GM10248 (cell line): ENCODE measurements around the gene MIP.
"Not testable (repeated sequence)": the region's sequence is repeated elsewhere in the genome, so short reads cannot be mapped to it uniquely, and the experiment has no call there.

Source experiments
- CTCF ChIA-PET: fragments of 300-600 bp; sonication (Branson Sonifier 250); formaldehyde crosslinking; extraction: SDS; loops from one replicate; lab custom pipeline; 2021; ENCODE audit warnings: antibody characterized with exemption; lab: Yijun Ruan, JAX
- POLR2A ChIA-PET: fragments of 350-650 bp; sonication (Branson Sonifier 250); formaldehyde crosslinking; extraction: SDS; loops from one replicate; lab custom pipeline; 2020; ENCODE audit warnings: antibody characterized with exemption; lab: Yijun Ruan, JAX
- DNase-seq: peaks from one replicate; pipeline ENCODE4 v3.0.0; 2012; ENCODE audit errors: extremely low spot score
- CTCF ChIP-seq: IDR thresholded peaks from 2 replicates; pipeline ENCODE4 v1.5.1; 2012; ENCODE audit warnings: mild to moderate bottlenecking, low read depth; ENCODE audit errors: extremely low read depth, missing control alignments, control extremely low read depth

The MIP gene

DNA sequence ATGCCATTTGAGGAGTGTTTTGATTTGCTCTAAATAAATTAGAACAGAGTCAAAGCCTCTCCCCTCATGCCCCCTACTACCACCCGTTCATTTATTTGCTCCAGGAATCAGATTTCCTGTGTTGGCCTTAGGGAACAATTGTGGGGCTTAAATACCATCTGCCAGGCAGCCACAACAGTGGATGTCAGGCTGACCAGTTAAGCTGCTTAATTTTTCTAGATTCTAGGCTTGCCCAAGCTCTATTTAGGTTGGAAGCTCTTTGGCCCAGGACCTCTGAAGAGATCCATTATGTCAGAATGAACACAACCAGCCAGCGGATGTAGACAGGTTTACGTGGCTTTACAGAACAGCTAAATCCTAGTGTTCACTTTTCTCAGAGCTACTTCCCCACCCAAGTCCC, 4.2 kb downstream of the MIP start:
- no peak for DNase-seq
- ChIA-PET CTCF (interaction anchor here (1.2 to 3.4 kb wide), 5 partner anchors 8 to 91 kb away, joined by 3 to 34 read pairs (median 6); partner anchors contain the start of gene STAT2), POLR2A (interaction anchor here (0.8 kb wide), 1 partner anchor 230 kb away, joined by 6 read pairs; no protein-coding TSS in a partner anchor)
- TF ChIP-seq CTCF: no peak

GRCh38 chr12:56449622-56449984, 4.9 kb downstream of the MIP start:
- POLR2A ChIA-PET: interaction anchor here (0.8 kb wide), 1 partner anchor 21 kb away, joined by 3 read pairs; no protein-coding TSS in a partner anchor
- DNase-seq: no peak
- CTCF ChIA-PET: interaction anchor here (1.0 to 3.4 kb wide), 8 partner anchors 9 to 260 kb away, joined by 3 to 34 read pairs (median 6); partner anchors contain the start of gene SMARCC2
- TF ChIP-seq CTCF: no peak

DNA sequence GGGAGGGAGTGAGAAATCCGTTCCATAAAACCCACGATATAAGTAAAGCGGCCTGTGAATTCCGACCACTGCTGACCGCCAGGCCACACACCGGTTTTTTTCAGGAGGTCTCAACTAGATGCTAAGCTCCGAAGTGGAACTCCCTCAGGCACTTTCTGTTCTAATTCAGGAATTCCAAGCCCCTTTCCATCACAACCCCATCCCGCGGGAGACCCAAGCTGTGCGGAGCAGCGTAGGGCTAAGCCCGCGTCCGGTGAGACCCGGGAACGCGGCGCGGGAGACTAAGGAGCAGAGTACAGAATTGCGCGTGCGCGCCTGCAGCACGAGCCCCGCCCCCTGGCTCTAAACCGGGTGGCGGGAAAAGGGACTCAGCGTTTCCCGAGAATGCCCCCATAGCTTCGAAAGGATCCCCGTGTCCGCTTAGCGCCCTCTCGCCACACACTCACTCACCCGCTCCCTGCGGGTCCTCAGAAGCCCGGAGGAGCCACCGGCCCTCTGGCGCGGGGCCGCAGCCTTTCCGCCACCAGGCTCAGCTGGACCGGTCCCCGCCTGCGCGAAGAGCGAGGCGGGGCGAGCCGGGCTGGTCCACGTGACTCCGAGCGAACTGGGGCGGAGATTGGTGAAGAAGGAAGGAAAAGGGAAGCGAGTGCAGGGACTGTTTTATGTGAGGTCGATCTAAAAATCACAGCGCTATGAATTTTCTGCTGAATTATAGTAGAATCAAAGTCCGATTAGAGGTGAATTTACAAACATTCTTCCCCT, 5.4 kb downstream of the MIP start, which contains the start of gene TIMELESS:
Gene TIMELESS (minus strand): TSS at position 567 of the 762 bp plus-strand sequence. CDS start 15,256 bp downstream, outside the sequence.
- TF ChIP-seq CTCF: no peak
- ChIA-PET POLR2A (interaction anchor here (0.8 kb wide), 2 partner anchors 22 to 89 kb away, joined by 3 read pairs; partner anchors contain the start of gene STAT2), CTCF (interaction anchor here (1.0 to 3.4 kb wide), 9 partner anchors 10 to 259 kb away, joined by 3 to 34 read pairs (median 6); partner anchors contain the start of gene SMARCC2)
- peak; percentile 96 for DNase-seq

GRCh38 chr12:56443208-56443607, 11.2 kb downstream of the MIP start:
- DNase-seq, POLR2A ChIA-PET: not testable (repeated sequence)
- CTCF ChIA-PET: interaction anchor here (1.5 kb wide), 1 partner anchor 83 kb away, joined by 4 read pairs; the partner anchor contains the start of gene STAT2

GRCh38 chr12:56437430-56438176, 16.9 kb downstream of the MIP start:
- CTCF ChIA-PET: interaction anchor here (1.4 to 1.7 kb wide), 3 partner anchors 10 to 698 kb away, joined by 3 to 5 read pairs (median 3); no protein-coding TSS in a partner anchor
- no peak for DNase-seq
- POLR2A ChIA-PET: interaction anchor here (0.7 kb wide), 1 partner anchor 64 kb away, joined by 3 read pairs; no protein-coding TSS in a partner anchor
- no peak for TF ChIP-seq CTCF

DNA sequence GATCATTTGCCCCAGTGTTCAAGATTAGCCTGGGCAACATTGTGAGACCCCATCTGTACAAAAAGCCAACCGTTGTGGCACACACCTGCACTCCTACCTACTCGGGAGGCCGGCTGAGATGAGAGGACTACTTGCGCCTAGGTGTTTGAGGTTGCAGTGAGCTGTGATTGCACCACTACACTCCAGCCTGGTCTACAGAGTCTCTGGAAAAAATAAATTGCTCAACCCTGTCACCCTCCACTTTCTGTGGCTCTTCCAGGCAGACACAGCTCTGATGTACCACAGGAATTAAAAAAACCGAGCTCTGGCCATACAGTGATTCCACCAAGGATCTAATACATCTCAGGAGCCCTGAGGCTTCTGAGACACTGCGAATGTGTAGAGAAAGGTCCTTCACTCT, 19.6 kb downstream of the MIP start:
- no peak for TF ChIP-seq CTCF
- CTCF ChIA-PET: interaction anchor here (1.1 to 1.4 kb wide), 4 partner anchors 12 to 438 kb away, joined by 3 to 4 read pairs (median 4); partner anchors contain the start of gene SUOX
- POLR2A ChIA-PET: no interaction called here
- no peak for DNase-seq
